ENCODE measurements around the gene IL19. TPM values are rescaled to one million over a fixed set of nuclear protein-coding genes. Genes with fewer than 3 reads are reported as not detected.
"Not testable (repeated sequence)": the region's sequence is repeated elsewhere in the genome, so short reads cannot be mapped to it uniquely, and the experiment has no call there.

The IL19 gene
- total RNA-seq, 1 donor from 2014 or later: not detected

DNA sequence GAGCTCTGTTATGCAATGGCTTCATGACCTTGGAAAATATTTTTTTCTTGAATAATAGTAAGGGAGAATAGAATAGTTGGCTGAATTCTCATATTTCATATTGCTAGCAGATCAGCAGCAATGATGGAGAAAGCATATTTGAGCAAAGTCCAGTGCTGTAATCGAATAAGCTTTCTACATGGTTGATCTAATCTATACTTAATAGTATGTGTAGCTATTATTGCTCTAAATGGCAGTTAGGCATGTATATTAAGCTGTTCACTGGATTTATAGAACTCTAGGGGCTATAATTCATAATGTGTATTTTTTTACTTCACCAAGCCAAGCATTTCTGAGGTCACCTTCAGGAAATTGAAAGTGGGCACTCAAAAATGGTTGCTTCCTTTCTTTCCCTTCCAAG lies 10.0 kb upstream of the IL19 start:
- H3K36me3 Mint-ChIP-seq (ENCODE audit: unreplicated experiment): no peaks in the 10 kb centered on the region
- H3K4me3 Mint-ChIP-seq (ENCODE audit: unreplicated experiment): no peak overlapping the region
- no peak overlapping the region for H3K27ac Mint-ChIP-seq (ENCODE audit: unreplicated experiment)
- no peak for TF ChIP-seq CTCF (IDR thresholded peaks at IDR 0.05)
- H3K27me3 Mint-ChIP-seq (ENCODE audit: unreplicated experiment): peaks cover 33% of the 10 kb centered on the region
- no peaks in the 10 kb centered on the region for H3K4me1 Mint-ChIP-seq (ENCODE audit: unreplicated experiment)
- DNase-seq (ENCODE audit: extremely low spot score, unreplicated experiment): no peak
- H3K9me3 Mint-ChIP-seq (ENCODE audit: unreplicated experiment): no peaks in the 10 kb centered on the region

DNA sequence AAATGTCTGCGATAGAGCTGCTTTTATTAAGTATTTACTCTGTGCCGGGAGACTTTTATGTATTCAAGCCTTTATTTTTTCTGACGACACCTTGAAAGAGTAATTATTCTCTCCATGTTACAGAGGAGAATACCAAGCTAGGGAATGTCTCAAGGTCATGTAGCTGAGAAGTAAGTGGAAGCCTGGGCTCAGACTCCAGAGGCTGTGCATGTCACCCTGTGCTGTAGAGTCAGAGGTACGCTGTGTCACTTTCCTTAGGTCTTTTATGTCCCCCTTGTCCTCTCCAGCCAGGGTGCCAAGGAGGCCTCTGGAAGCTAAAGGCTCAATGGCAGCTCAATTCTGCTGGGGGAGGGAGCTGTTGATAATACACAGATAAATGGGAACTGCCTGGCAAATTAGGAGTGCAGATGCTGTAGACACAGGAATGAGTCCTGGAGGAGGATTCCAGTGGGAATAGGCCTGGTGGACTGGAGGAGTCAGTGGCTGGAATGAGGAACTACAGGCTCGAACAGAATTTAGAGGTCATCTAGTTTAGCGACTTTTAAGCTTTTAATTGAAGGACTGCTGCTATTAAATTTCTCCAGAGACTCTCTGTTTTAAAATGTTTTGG lies 9.3 kb upstream of the IL19 start:
- Mint-ChIP-seq H3K27ac (ENCODE audit: unreplicated experiment) (no peak overlapping the region), H3K27me3 (ENCODE audit: unreplicated experiment) (peaks cover 33% of the 10 kb centered on the region), H3K9me3 (ENCODE audit: unreplicated experiment) (no peaks in the 10 kb centered on the region), H3K4me1 (ENCODE audit: unreplicated experiment) (no peaks in the 10 kb centered on the region), H3K36me3 (ENCODE audit: unreplicated experiment) (no peaks in the 10 kb centered on the region), H3K4me3 (ENCODE audit: unreplicated experiment) (no peak overlapping the region)
- TF ChIP-seq CTCF (IDR thresholded peaks at IDR 0.05): no peak
- DNase-seq (ENCODE audit: extremely low spot score, unreplicated experiment): no peak

DNA sequence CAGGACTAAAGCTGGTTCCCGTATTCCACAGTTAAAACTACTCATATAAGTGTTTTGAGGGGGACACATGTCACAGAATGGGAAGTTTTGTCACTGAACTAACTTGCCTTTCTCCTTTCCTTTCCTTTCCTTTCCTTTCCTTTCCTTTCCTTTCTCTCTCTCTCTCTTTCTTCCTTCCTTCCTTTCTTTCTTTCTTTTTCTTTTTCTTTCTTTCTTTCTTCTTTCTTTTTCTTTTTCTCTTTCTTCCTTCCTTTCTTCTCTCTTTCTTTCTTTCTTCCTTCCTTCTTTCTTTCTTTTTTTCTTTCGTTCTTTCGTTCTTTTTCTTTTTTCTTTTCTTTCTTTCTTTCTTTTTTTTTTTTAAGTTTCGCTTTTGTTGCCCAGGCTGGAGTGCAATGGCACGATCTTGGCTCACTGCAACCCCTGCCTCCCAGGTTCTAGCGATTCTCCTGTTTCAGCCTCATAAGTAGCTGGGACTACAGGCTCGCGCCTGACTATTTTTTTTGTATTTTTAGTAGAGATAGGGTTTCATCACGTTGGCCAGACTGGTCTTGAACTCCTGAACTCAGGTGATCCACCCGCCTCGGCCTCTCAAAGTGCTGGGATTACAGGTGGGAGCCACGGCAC lies 7.7 kb upstream of the IL19 start:
- not testable (repeated sequence) for DNase-seq (ENCODE audit: extremely low spot score, unreplicated experiment); H3K4me3 Mint-ChIP-seq (ENCODE audit: unreplicated experiment); H3K27ac Mint-ChIP-seq (ENCODE audit: unreplicated experiment); H3K36me3 Mint-ChIP-seq (ENCODE audit: unreplicated experiment); H3K4me1 Mint-ChIP-seq (ENCODE audit: unreplicated experiment); H3K9me3 Mint-ChIP-seq (ENCODE audit: unreplicated experiment)
- H3K27me3 Mint-ChIP-seq (ENCODE audit: unreplicated experiment): peaks cover 30% of the 10 kb centered on the region

DNA sequence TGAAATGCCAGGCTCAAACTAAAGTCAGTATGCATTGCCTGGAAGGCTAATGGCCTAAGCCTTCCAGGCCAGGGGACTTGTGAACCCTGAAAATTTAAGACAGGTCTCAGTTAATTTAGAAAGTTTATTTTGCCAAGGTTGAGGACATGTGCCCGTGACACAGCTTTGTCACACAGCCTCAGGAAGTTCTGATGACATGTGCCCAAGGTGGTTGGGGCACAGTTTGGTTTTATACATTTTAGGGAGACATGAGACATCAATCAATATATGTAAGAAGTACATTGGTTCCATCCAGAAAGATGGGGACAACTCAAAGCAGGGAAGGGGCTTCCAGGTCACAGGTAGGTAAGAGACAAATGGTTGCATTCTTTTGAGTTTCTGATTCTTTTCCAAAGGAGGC lies 4.8 kb upstream of the IL19 start:
- H3K36me3 Mint-ChIP-seq (ENCODE audit: unreplicated experiment); H3K4me1 Mint-ChIP-seq (ENCODE audit: unreplicated experiment); DNase-seq (ENCODE audit: extremely low spot score, unreplicated experiment); H3K27ac Mint-ChIP-seq (ENCODE audit: unreplicated experiment); H3K4me3 Mint-ChIP-seq (ENCODE audit: unreplicated experiment); H3K9me3 Mint-ChIP-seq (ENCODE audit: unreplicated experiment): not testable (repeated sequence)
- H3K27me3 Mint-ChIP-seq (ENCODE audit: unreplicated experiment): peaks cover 36% of the 10 kb centered on the region

- DNase-seq (ENCODE audit: extremely low spot score, unreplicated experiment): no peak
- Mint-ChIP-seq H3K4me1 (ENCODE audit: unreplicated experiment) (no peaks in the 10 kb centered on the region), H3K27ac (ENCODE audit: unreplicated experiment) (no peak overlapping the region), H3K4me3 (ENCODE audit: unreplicated experiment) (no peak overlapping the region), H3K9me3 (ENCODE audit: unreplicated experiment) (no peaks in the 10 kb centered on the region), H3K27me3 (ENCODE audit: unreplicated experiment) (peaks cover 35% of the 10 kb centered on the region), H3K36me3 (ENCODE audit: unreplicated experiment) (no peaks in the 10 kb centered on the region)
- no peak for TF ChIP-seq CTCF (IDR thresholded peaks at IDR 0.05)
These were observed 4.2 kb upstream of the IL19 start for GRCh38 chr1:206766251-206766856.
